ENCODE results near the gene CEBPG. TPM values are rescaled to one million over a fixed set of nuclear protein-coding genes. Genes with fewer than 3 reads are reported as not detected.

The CEBPG gene
- total RNA-seq, 6 experiments from 2014 or later: 15.0 to 32.3 (median 27.1) TPM

DNA sequence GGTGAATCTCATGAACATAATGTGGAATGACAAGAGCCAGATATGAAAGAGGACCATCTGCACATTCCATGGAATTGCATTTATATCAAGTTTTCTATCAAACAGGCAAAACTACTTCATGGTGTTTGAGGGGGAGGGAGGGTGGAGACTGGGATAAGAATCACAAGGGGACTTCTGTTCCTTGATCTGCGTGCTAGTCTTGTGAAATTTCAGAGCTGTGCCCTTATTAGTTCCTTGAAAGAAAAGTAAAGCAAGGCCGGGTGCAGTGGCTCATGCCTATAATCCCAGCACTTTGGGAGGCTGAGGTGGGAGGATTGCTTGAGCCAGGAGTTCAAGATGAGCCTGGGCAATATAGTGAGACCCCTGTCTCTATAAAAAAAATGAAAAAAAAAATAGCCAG is 30.2 kb upstream of the CEBPG start:
- Histone ChIP-seq H3K27ac (no peak overlapping the region), H3K4me1 (peaks cover 0 to 16% (median 4%) of the 10 kb centered on the region in 4 donors), H3K36me3 (no peaks in the 10 kb centered on the region), H3K27me3 (no peaks in the 10 kb centered on the region), H3K9me3 (no peaks in the 10 kb centered on the region), H3K4me3 (no peak overlapping the region)
- DNase-seq (no peak), ATAC-seq (no peak)
- WGBS (ENCODE audit: insufficient coverage, low coverage, low lambda C conversion rate, missing lambda C conversion rate): 86% methylated on average over 2 of the region's 2 CpGs
- intact Hi-C loops (cut with DNase I): no loop called here
- no peak for TF ChIP-seq POLR2A (IDR thresholded peaks at IDR 0.05)
- TF ChIP-seq, protein P1, sequence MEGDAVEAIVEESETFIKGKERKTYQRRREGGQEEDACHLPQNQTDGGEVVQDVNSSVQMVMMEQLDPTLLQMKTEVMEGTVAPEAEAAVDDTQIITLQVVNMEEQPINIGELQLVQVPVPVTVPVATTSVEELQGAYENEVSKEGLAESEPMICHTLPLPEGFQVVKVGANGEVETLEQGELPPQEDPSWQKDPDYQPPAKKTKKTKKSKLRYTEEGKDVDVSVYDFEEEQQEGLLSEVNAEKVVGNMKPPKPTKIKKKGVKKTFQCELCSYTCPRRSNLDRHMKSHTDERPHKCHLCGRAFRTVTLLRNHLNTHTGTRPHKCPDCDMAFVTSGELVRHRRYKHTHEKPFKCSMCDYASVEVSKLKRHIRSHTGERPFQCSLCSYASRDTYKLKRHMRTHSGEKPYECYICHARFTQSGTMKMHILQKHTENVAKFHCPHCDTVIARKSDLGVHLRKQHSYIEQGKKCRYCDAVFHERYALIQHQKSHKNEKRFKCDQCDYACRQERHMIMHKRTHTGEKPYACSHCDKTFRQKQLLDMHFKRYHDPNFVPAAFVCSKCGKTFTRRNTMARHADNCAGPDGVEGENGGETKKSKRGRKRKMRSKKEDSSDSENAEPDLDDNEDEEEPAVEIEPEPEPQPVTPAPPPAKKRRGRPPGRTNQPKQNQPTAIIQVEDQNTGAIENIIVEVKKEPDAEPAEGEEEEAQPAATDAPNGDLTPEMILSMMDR (IDR thresholded peaks at IDR 0.05): no peak

GRCh38 chr19:33343859-33344572 is 29.5 kb upstream of the CEBPG start:
- no peak for DNase-seq
- Histone ChIP-seq H3K4me3 (no peak overlapping the region), H3K4me1 (peaks cover 0 to 21% (median 7%) of the 10 kb centered on the region in 4 donors), H3K9me3 (no peaks in the 10 kb centered on the region), H3K27ac (no peak overlapping the region), H3K36me3 (no peaks in the 10 kb centered on the region), H3K27me3 (no peaks in the 10 kb centered on the region)
- ATAC-seq: no peak
- 43% methylated on average over 12 of the region's 12 CpGs for WGBS (ENCODE audit: insufficient coverage, low coverage, low lambda C conversion rate, missing lambda C conversion rate)
- TF ChIP-seq, protein P1 (IDR thresholded peaks at IDR 0.05): no peak
- no peak for TF ChIP-seq POLR2A (IDR thresholded peaks at IDR 0.05)
- intact Hi-C loops (cut with DNase I): no loop called here

DNA sequence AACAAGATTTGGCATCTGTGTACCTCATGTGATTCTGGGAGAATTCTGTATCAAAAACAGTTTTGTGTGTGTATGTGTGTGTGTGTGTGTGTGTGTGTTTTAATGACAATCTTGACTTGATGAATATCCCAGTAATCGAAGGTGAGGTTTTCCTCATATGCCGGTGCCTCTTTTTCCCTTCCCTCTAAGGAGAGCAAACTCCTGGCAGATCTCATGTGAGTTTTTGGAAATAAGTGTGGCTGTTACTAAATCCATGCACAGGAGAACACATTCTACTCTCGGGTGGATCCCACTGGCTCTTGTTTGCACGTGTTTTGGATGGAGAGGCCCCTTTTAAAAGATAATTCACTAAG is 29.0 kb upstream of the CEBPG start:
- DNase-seq (no peak), ATAC-seq (no peak)
- Histone ChIP-seq H3K4me1 (peaks cover 0 to 26% (median 9%) of the 10 kb centered on the region in 4 donors), H3K27ac (no peak overlapping the region), H3K4me3 (no peak overlapping the region), H3K9me3 (no peaks in the 10 kb centered on the region), H3K27me3 (no peaks in the 10 kb centered on the region), H3K36me3 (no peaks in the 10 kb centered on the region)
- TF ChIP-seq, protein P1 (IDR thresholded peaks at IDR 0.05): no peak
- no peak for TF ChIP-seq POLR2A (IDR thresholded peaks at IDR 0.05)
- 68% methylated on average over 4 of the region's 4 CpGs for WGBS (ENCODE audit: insufficient coverage, low coverage, low lambda C conversion rate, missing lambda C conversion rate)
- intact Hi-C loops (cut with DNase I): no loop called here

DNA sequence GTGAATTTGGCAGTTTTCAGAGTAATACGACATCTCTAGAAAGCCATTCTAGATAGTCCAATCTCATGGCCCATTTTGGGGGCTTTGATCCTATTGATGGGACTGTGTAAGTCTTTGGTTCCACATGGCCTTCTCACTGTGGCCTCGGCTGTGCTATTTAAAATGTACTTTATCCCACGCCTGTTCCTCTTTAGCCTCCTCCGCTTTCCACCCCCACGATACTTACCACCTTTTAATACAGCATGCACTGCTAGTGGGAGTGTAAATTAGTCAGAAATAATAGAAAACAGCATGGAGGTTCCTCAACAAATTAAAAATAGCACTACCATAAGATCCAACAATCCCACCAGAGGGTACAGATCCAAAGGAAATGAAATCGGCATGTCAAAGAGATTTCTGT is 28.3 kb upstream of the CEBPG start:
- no peak for ATAC-seq
- 95% methylated on average over 6 of the region's 6 CpGs for WGBS (ENCODE audit: insufficient coverage, low coverage, low lambda C conversion rate, missing lambda C conversion rate)

More for the DNA sequence above, 28.3 kb upstream of the CEBPG start:
- H3K4me1 ChIP-seq: peaks cover 0 to 30% (median 11%) of the 10 kb centered on the region in 4 donors
- no peaks in the 10 kb centered on the region for H3K27me3 ChIP-seq
- H3K27ac ChIP-seq: no peak overlapping the region
- no peaks in the 10 kb centered on the region for H3K36me3 ChIP-seq
- no peak overlapping the region for H3K4me3 ChIP-seq
- intact Hi-C loops (cut with DNase I): no loop called here
- TF ChIP-seq, protein P1 (IDR thresholded peaks at IDR 0.05): no peak
- TF ChIP-seq POLR2A (IDR thresholded peaks at IDR 0.05): no peak
- H3K9me3 ChIP-seq: no peaks in the 10 kb centered on the region
- DNase-seq: no peak
